ENCODE results near the gene ARHGAP40. TPM values are rescaled to one million over a fixed set of nuclear protein-coding genes. Genes with fewer than 3 reads are reported as not detected.

ARHGAP40 gene
- not detected in 2 replicates for total RNA-seq

DNA sequence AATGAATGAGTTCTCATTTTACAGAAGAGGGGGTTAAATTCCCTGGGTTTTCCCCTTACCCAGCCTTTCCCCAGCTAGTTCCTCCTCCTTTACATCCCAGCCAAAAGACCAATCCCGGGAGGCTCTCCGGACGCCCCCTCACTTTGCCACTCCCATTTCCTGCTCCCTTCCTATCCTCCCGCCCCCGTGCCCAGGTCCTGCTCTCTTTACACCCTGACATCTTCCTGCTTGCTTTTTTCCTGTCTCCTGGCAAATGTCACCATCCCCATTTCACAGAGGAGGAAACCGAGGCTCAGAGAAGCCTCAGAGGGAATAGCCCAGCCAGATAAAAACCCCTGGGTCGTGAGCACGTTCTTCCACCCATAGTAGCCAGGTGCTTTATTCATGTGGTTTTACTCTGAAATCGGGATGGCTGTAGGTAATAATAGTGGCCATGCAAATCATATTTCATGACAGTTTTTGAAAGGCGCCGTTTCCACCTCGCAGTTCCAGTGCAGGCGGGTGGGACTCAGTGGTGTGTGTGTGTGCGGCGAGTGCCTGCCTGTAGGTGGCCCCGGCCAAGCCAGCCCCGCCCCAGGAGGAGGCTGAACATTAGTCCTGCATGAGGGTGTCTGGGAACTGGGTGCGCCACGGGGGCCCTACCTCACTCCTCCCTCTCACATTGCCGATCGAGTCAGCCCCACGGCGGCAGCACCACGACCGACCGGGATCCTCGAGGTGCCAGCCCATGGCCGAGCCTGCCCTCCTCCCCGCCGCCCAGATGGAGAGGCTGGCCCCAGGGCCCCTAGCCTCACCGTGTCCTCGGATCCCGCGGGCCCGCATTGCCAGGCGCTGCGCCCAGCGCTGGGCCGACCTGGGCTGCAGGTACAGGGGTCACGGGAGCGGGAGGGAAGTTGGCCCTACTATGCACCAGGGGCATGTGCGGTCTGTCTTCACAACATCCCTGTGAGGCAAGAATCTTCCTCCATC lies at the start of gene ARHGAP40:
TSS of gene ARHGAP40 (plus strand) at position 594 of the 969 bp plus-strand sequence.

DNA sequence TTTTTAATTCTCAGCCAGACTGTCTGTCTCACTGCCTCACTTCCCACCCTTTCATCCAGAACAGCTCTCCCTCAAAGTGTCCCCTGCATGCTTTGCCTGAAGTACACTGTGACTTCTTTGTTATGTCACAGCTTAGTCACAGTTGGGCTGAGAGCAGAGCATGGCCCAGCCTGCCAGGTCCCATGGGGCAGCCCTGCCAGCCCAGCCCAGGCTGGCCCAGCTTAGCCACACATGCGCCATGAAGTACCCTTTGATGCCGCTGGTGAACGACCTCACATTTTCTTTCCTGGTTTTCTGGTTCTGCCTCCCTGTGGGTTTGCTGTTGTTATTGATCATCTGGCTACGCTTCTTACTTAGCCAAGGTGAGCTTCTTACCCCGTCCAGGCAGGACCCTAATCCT lies 20.6 kb upstream of the ARHGAP40 start, which contains the start of gene ADIG:
TSS of gene ADIG (plus strand) at position 185 of the 400 bp plus-strand sequence. CDS start at position 239, 54 bp downstream.

Other genes starting within 250 kb of the ARHGAP40 start
- gene SNHG17, start 166.5 kb upstream of the ARHGAP40 start, total RNA-seq: 3.5 and 8.5 TPM in 2 replicates
- gene RALGAPB, start 129.0 kb upstream of the ARHGAP40 start, total RNA-seq: 41.4 and 42.5 TPM in 2 replicates
- not detected in 2 replicates for gene ADIG, start 20.6 kb upstream of the ARHGAP40 start, total RNA-seq
- gene SLC32A1, start 122.7 kb downstream of the ARHGAP40 start, total RNA-seq: not detected in 2 replicates
- gene ACTR5, start 146.7 kb downstream of the ARHGAP40 start, total RNA-seq: 4.3 and 5.1 TPM in 2 replicates
- 0.22 TPM in 1 of 2 replicates, not detected in the other for gene PPP1R16B, start 203.9 kb downstream of the ARHGAP40 start, total RNA-seq

Data from articular chondrocyte of knee joint (primary cell).